Endothelial cell (in vitro differentiated cells): ENCODE measurements around the gene FBXL15. TPM values are rescaled to one million over a fixed set of nuclear protein-coding genes. Genes with fewer than 3 reads are reported as not detected.

Source experiments
- DNase-seq: peaks from one replicate; pipeline ENCODE4 v3.0.0; 2021; ENCODE audit warnings: low spot score
- H3K27ac Mint-ChIP-seq: one replicate; pipeline ENCODE4 v1.8.0; 2021; ENCODE audit warnings: mixed read lengths, inconsistent platforms; ENCODE audit not compliant: unreplicated experiment
- H3K27me3 Mint-ChIP-seq: one replicate; pipeline ENCODE4 v1.8.0; 2021; ENCODE audit warnings: mild to moderate bottlenecking, moderate library complexity, mixed read lengths, inconsistent platforms; ENCODE audit not compliant: unreplicated experiment
- H3K36me3 Mint-ChIP-seq: one replicate; pipeline ENCODE4 v1.8.0; 2021; ENCODE audit warnings: mild to moderate bottlenecking, low read depth, mixed read lengths, inconsistent platforms; ENCODE audit not compliant: unreplicated experiment
- H3K4me1 Mint-ChIP-seq: one replicate; pipeline ENCODE4 v1.8.0; 2021; ENCODE audit warnings: mild to moderate bottlenecking, mixed read lengths, inconsistent platforms; ENCODE audit not compliant: unreplicated experiment
- H3K4me3 Mint-ChIP-seq: one replicate; pipeline ENCODE4 v1.8.0; 2021; ENCODE audit warnings: mild to moderate bottlenecking, mixed read lengths, inconsistent platforms; ENCODE audit not compliant: unreplicated experiment
- H3K9me3 Mint-ChIP-seq: one replicate; pipeline ENCODE4 v1.8.0; 2021; ENCODE audit warnings: mixed read lengths, inconsistent platforms; ENCODE audit not compliant: unreplicated experiment
- microRNA-seq: library from miRNA; unstranded; fragments of <30 nt; microRNA quantifications from one replicate; pipeline ENCODE4, GENCODE V29; 2020; ENCODE audit not compliant: unreplicated experiment
- total RNA-seq: library from RNA; stranded (reverse); fragmentation: NEBNext Ultra II Directional; extraction: Animal tissue kit (Norgen Biotek cat#: 25700); gene quantifications from one replicate; pipeline ENCODE4 v1.2.1, GENCODE V29; 2021; ENCODE audit not compliant: unreplicated experiment
- TF ChIP-seq, protein P1 (sequence below): fragments of 200-600 bp; sonication (generic); IDR thresholded peaks from one replicate; pipeline ENCODE4 v1.5.0; 2021; ENCODE audit warnings: antibody characterized with exemption; ENCODE audit not compliant: unreplicated experiment

FBXL15 gene
- total RNA-seq, 1 donor from 2014 or later = 8.7 TPM

- H3K4me1 Mint-ChIP-seq = peaks cover 6% of the 10 kb centered on the region
- H3K27me3 Mint-ChIP-seq = peaks cover 2% of the 10 kb centered on the region
- TF ChIP-seq, protein P1, sequence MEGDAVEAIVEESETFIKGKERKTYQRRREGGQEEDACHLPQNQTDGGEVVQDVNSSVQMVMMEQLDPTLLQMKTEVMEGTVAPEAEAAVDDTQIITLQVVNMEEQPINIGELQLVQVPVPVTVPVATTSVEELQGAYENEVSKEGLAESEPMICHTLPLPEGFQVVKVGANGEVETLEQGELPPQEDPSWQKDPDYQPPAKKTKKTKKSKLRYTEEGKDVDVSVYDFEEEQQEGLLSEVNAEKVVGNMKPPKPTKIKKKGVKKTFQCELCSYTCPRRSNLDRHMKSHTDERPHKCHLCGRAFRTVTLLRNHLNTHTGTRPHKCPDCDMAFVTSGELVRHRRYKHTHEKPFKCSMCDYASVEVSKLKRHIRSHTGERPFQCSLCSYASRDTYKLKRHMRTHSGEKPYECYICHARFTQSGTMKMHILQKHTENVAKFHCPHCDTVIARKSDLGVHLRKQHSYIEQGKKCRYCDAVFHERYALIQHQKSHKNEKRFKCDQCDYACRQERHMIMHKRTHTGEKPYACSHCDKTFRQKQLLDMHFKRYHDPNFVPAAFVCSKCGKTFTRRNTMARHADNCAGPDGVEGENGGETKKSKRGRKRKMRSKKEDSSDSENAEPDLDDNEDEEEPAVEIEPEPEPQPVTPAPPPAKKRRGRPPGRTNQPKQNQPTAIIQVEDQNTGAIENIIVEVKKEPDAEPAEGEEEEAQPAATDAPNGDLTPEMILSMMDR = no peak
- DNase-seq = no peak
- peaks cover 5% of the 10 kb centered on the region for H3K36me3 Mint-ChIP-seq
- no peak overlapping the region for H3K4me3 Mint-ChIP-seq
- no peaks in the 10 kb centered on the region for H3K9me3 Mint-ChIP-seq
- no peak overlapping the region for H3K27ac Mint-ChIP-seq
These were observed 47.4 kb downstream of the FBXL15 start for GRCh38 chr10:102467971-102468438.

DNA sequence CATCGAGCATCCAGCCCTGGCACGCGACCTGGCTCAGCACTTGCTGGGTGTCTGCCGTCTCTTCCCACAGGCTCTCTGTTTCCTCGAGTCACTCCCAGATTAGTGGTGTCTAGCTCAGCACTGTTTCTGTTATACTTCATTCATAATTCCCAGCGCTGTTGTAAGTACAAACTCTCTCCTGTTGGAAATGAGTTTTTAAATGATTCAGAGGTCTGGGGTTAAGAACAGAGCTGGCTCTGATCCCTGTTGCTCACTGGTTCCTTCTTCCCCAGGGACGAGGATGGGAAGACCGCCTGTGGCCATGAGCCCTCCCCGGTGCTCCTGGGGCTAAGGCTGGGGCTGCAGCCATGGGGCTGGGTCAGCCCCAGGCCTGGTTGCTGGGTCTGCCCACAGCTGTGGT, 48.0 kb downstream of the FBXL15 start:
- peaks cover under 1% of the 10 kb centered on the region for H3K27me3 Mint-ChIP-seq
- DNase-seq = no peak
- H3K9me3 Mint-ChIP-seq = no peaks in the 10 kb centered on the region
- H3K27ac Mint-ChIP-seq = no peak overlapping the region
- peaks cover under 1% of the 10 kb centered on the region for H3K4me1 Mint-ChIP-seq
- TF ChIP-seq, protein P1 = no peak
- H3K36me3 Mint-ChIP-seq = peaks cover 5% of the 10 kb centered on the region
- no peak overlapping the region for H3K4me3 Mint-ChIP-seq

DNA sequence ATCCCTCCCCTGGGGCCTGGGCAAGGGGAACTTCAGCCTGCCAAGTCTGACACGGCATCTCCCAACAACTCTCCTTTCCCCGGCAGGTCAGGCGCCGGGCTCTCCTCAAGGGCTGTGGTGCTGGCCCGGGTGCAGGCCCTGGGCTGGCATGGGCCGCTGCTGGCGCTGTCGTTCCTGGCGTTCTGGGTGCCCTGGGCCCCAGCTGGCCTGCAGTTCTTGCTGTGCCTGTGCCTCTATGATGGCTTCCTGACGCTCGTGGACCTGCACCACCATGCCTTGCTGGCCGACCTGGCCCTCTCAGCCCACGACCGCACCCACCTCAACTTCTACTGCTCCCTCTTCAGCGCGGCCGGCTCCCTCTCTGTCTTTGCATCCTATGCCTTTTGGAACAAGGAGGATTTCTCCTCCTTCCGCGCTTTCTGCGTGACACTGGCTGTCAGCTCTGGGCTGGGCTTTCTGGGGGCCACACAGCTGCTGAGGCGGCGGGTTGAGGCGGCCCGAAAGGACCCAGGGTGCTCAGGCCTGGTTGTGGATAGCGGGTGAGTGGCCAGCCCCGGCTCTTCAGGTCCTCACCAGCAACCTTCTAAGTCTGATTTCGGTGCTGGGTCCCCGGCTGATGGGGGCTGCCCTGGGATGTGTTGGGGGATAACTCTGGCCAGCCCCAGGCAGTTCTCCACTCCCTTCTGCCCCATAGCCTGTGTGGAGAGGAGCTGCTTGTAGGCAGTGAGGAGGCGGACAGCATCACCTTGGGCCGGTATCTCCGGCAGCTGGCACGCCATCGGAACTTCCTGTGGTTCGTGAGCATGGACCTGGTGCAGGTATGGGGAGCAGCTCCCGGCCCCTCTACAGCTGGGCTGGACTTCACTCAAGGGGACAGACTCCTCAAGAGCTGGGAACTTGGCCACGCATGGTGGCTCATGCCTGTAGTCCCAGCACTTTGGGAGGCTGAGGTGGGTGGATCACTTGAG, 50.2 kb downstream of the FBXL15 start:
- Mint-ChIP-seq H3K27me3 (peaks cover 2% of the 10 kb centered on the region), H3K27ac (no peak overlapping the region), H3K4me1 (no peaks in the 10 kb centered on the region), H3K4me3 (no peak overlapping the region), H3K9me3 (no peaks in the 10 kb centered on the region), H3K36me3 (peaks cover 5% of the 10 kb centered on the region)
- no peak for DNase-seq
- TF ChIP-seq, protein P1 = no peak

Small RNA genes lying within 50 kb of the gene (microRNA-seq; reads per million reads assigned to microRNA genes)
- 1,186 reads per million, percentile 94 among the genes with 10 or more reads in this experiment for gene MIR146B

Other genes with a start within 250 kb of the FBXL15 start
- not detected for gene ELOVL3, start 194.5 kb upstream of the FBXL15 start, total RNA-seq
- not detected for gene PITX3, start 179.3 kb upstream of the FBXL15 start, total RNA-seq
- 45.1 TPM for gene GBF1, start 175.3 kb upstream of the FBXL15 start, total RNA-seq
- 14.2 TPM for gene NFKB2, start 25.1 kb upstream of the FBXL15 start, total RNA-seq
- 0.31 TPM for gene PSD, start 2.1 kb upstream of the FBXL15 start, total RNA-seq
- gene CUEDC2, start 11.7 kb downstream of the FBXL15 start, total RNA-seq = 72.9 TPM
- 0.18 TPM for gene C10orf95, start 30.7 kb downstream of the FBXL15 start, total RNA-seq
- gene ACTR1A, start 81.9 kb downstream of the FBXL15 start, total RNA-seq = 147 TPM
- 44.4 TPM for gene SUFU, start 83.1 kb downstream of the FBXL15 start, total RNA-seq
- gene TRIM8, start 223.6 kb downstream of the FBXL15 start, total RNA-seq = 219 TPM